K562 (cell line): ENCODE measurements around the gene MOG. TPM values are rescaled to one million over a fixed set of nuclear protein-coding genes. Genes with fewer than 3 reads are reported as not detected.

ENCODE experiments used
- ATAC-seq: fragments of 200-7000 bp; cut with Tn5 transposase; 3 replicates; pipeline ENCODE4 v1.9.1; 2020; ENCODE audit warnings: moderate library complexity
- BruUV-seq: library from RNA; stranded (reverse); fragments of 400-500 nt; replicated peaks from 2 replicates; lab custom pipeline; 2021; lab: Mats Ljungman, UMichigan
- CTCF ChIA-PET: fragments of 300-600 bp; formaldehyde crosslinking; extraction: SDS; loops from one replicate; lab custom pipeline; 2021; ENCODE audit warnings: low intra/inter-chr PET ratio; lab: Yijun Ruan, JAX
- POLR2A ChIA-PET: fragments of 300-600, 350-650 bp; sonication (Branson Sonifier 250); formaldehyde crosslinking; extraction: SDS; loops from one replicate; lab custom pipeline; 2021; ENCODE audit warnings: antibody characterized with exemption, inconsistent platforms; lab: Yijun Ruan, JAX
- DNase-seq, 4 experiments: peaks; one replicate each; pipeline versions ENCODE4 v3.0.0 to v3.0.0-alpha.2; 2011 to 2018; ENCODE audit warnings: low spot score in 3 of 4, mixed read lengths in 3 of 4; ENCODE audit errors: extremely low read depth in 1 of 4
- FAIRE-seq: peaks from 2 replicates; lab custom pipeline; 2011; peaks lifted over from hg19 to GRCh38; lab: Jason Lieb, UNC
- H2AFZ ChIP-seq: 2 replicates; pipeline ENCODE4 v1.6.0; 2011; ENCODE audit warnings: low read depth, low read length, control low read depth, inconsistent platforms
- H3K27ac ChIP-seq: fragments of 200-600 bp; 3 replicates; pipeline ENCODE4 v1.8.0; 2011; ENCODE audit warnings: low read depth, mild to moderate bottlenecking, control low read depth, inconsistent platforms, low read length, moderate library complexity, mixed read lengths; ENCODE audit errors: extremely low read depth
- H3K27me3 ChIP-seq, 2 experiments: fragments of 300-600 bp in 1 of 2; 2 replicates in 1 of 2; 3 replicates in 1 of 2; pipeline versions ENCODE4 v1.6.0 to v1.8.0; 2011; ENCODE audit warnings: inconsistent platforms in 2 of 2, low read length in 2 of 2, mild to moderate bottlenecking in 1 of 2, mixed read lengths in 1 of 2, moderate library complexity in 1 of 2; ENCODE audit not compliant: control insufficient read depth in 2 of 2, insufficient read depth in 2 of 2
- H3K36me3 ChIP-seq: fragments of 300-600 bp; 3 replicates; pipeline ENCODE4 v1.8.0; 2011; ENCODE audit warnings: mild to moderate bottlenecking, low read length, inconsistent platforms; ENCODE audit not compliant: control insufficient read depth, insufficient read depth
- H3K4me1 ChIP-seq, 2 experiments: fragments of 200-600 bp in 1 of 2; replicated peaks in 1 of 2; 2 replicates in 1 of 2; 3 replicates in 1 of 2; pipeline versions ENCODE4 v1.5.1 to v1.8.0; 2011; ENCODE audit warnings: inconsistent platforms in 2 of 2, low read length in 2 of 2, mild to moderate bottlenecking in 1 of 2, mixed read lengths in 1 of 2, moderate library complexity in 1 of 2; ENCODE audit not compliant: control insufficient read depth in 2 of 2, insufficient read depth in 2 of 2
- H3K4me2 ChIP-seq: 2 replicates; pipeline ENCODE4 v1.6.1; 2011; ENCODE audit warnings: low read length, control low read depth, inconsistent platforms, mixed read lengths; ENCODE audit not compliant: insufficient read depth
- H3K4me3 ChIP-seq: fragments of 200-600 bp; sonication (generic), shearing (Covaris generic); 2 replicates; pipeline ENCODE4 v1.5.1; 2016; ENCODE audit warnings: control low read depth, inconsistent platforms
- H3K79me2 ChIP-seq: fragments of 200-600 bp; 3 replicates; pipeline ENCODE4 v1.8.0; 2011; ENCODE audit warnings: low read length, inconsistent platforms; ENCODE audit not compliant: control insufficient read depth, insufficient read depth
- H3K9ac ChIP-seq, 2 experiments: 2 replicates each; pipeline versions ENCODE4 v1.6.0 to v1.6.1; 2011; ENCODE audit warnings: low read depth in 2 of 2, low read length in 2 of 2, control low read depth in 1 of 2, inconsistent platforms in 1 of 2, mild to moderate bottlenecking in 1 of 2, mixed read lengths in 1 of 2; ENCODE audit not compliant: insufficient read depth in 1 of 2
- H3K9me1 ChIP-seq: one replicate; pipeline ENCODE4 v1.6.0; 2011; ENCODE audit warnings: inconsistent platforms, mild to moderate bottlenecking, low read length, moderate library complexity; ENCODE audit not compliant: control insufficient read depth, insufficient read depth
- H3K9me3 ChIP-seq: replicated peaks from 2 replicates; pipeline ENCODE4 v1.5.1; 2011; ENCODE audit warnings: low read depth, low read length, inconsistent platforms; ENCODE audit not compliant: control insufficient read depth, insufficient read depth
- H4K20me1 ChIP-seq: replicated peaks from 2 replicates; pipeline ENCODE4 v1.6.1; 2011; ENCODE audit warnings: low read length, inconsistent platforms, mixed read lengths; ENCODE audit not compliant: control insufficient read depth, insufficient read depth
- HNRNPL ChIP-seq: fragments of 200-400 bp; formaldehyde crosslinking; IDR thresholded peaks from 2 replicates; pipeline ENCODE4 v1.6.1; 2017; ENCODE audit warnings: low read depth, mild to moderate bottlenecking, low read length
- MAZ ChIP-seq, 2 experiments: fragments of 450-650 bp in 1 of 2; sonication (generic) in 1 of 2; formaldehyde crosslinking; IDR thresholded peaks in 1 of 2; conservative IDR thresholded peaks in 1 of 2; 2 replicates each; pipeline versions ENCODE4 v1.4.0 to v1.5.0; 2020; ENCODE audit warnings: mild to moderate bottlenecking in 1 of 2, missing genetic modification reagents in 1 of 2
- MBD2 ChIP-seq: sonication (generic); IDR thresholded peaks from 2 replicates; pipeline ENCODE4 v1.6.1; 2016; ENCODE audit warnings: low read depth, borderline replicate concordance
- NFYB ChIP-seq: IDR thresholded peaks from 2 replicates; pipeline ENCODE4 v1.6.1; 2011; ENCODE audit warnings: mild to moderate bottlenecking, moderate library complexity; ENCODE audit not compliant: insufficient read length; ENCODE audit errors: extremely low read depth
- PTTG1 ChIP-seq: fragments of 450-650 bp; IDR thresholded peaks from 2 replicates; pipeline ENCODE4 v1.6.1; 2016; ENCODE audit warnings: low read depth, mild to moderate bottlenecking, missing genetic modification characterization, missing compliant biosample characterization
- THRAP3 ChIP-seq: fragments of 450-650 bp; IDR thresholded peaks from 2 replicates; pipeline ENCODE4 v1.6.1; 2016; ENCODE audit warnings: mild to moderate bottlenecking, inconsistent platforms, borderline replicate concordance
- WGBS: fragments of 100-300 bp; shearing (Covaris generic); methylation state at CpG from one replicate; pipeline ENCODE4 v1.1.6; 2016; ENCODE audit warnings: low coverage, mixed read lengths; ENCODE audit not compliant: insufficient coverage; ENCODE audit errors: missing lambda C conversion rate; 5-methylcytosine and 5-hydroxymethylcytosine counted together
- in situ Hi-C: fragments of 300-500 bp; cut with MboI; formaldehyde crosslinking; loops from 4 replicates; pipeline ENCODE4 v1.15.0; 2018; ENCODE audit warnings: inconsistent platforms, mixed read lengths
- intact Hi-C: fragments of 100-400 bp; cut with micrococcal nuclease; formaldehyde crosslinking; loops from 2 replicates; pipeline ENCODE4 v1.14.2; 2022
- polyA plus RNA-seq, 8 experiments: library from polyadenylated mRNA; depleted of rRNA in 4 of 8; stranded (reverse) in 5 of 8; unstranded in 3 of 8; fragments of >200 nt; fragmentation: Nextera tagmentation in 2 of 8; fragmentation: Illumina TruSeq in 1 of 8; extraction: Ambion mirVana in 2 of 8; extraction: Trizol in 1 of 8; gene quantifications; 2 replicates each; pipeline versions ENCODE4 v1.2.1 to v1.2.3, GENCODE V29; 2011 to 2014; ENCODE audit warnings: inconsistent platforms in 1 of 8, missing spikeins in 1 of 8
- total RNA-seq, 7 experiments: library from RNA; depleted of rRNA in 6 of 7; stranded (reverse); fragments of >200 nt in 6 of 7; fragmentation: Illumina TruSeq in 2 of 7; extraction: Trizol in 2 of 7; gene quantifications; 2 replicates each; pipeline versions ENCODE4 v1.2.1 to v1.2.3, GENCODE V29; 2011 to 2021; ENCODE audit warnings: low replicate concordance in 1 of 7
- TF ChIP-seq, protein P1 (sequence below): fragments of 250-450 bp; sonication (Bioruptor Pico); IDR thresholded peaks from 2 replicates; pipeline ENCODE4 v1.5.1; 2021; ENCODE audit warnings: mild to moderate bottlenecking

MOG gene
- total and polyA plus RNA-seq, 9 of the 15 experiments (the other 6 are each of a cell fraction or from before 2014, with no cell fraction given): not detected

DNA sequence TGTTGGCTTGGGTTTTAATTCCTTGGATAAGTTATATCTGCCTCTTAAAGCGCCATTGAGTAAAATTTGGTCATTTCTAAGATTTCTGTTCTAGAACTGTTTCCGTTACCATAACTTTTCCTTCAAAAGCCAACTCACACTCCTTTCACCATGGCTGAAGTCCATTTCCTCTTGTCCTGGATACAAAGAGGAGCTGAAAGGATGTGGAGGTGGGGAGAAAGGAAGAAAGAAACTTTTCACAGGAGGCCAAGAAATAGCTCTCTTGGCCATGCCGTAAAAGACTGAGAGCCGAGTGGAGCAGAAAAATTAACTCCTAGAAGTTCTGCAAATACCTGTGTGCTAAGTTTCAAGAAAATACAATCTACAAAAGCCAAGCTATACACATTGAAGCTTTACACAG, 45.5 kb upstream of the MOG start:
- POLR2A ChIA-PET: interaction anchor here (1.0 to 1.8 kb wide), 3 partner anchors 8 to 267 kb away, joined by 3 to 6 read pairs (median 4); no protein-coding TSS in a partner anchor
- Histone ChIP-seq H3K79me2 (no peaks in the 10 kb centered on the region), H3K36me3 (peaks cover 89% of the 10 kb centered on the region), H3K4me3 (no peak overlapping the region), H3K27me3 (no peaks in the 10 kb centered on the region), H3K9me1 (no peaks in the 10 kb centered on the region), H3K9me3 (no peaks in the 10 kb centered on the region), H3K4me1 (no peaks in the 10 kb centered on the region), H3K4me2 (no peak overlapping the region), H2AFZ (no peak overlapping the region), H3K27ac (no peak overlapping the region), H3K9ac (no peak overlapping the region), H4K20me1 (peaks cover 5% of the 10 kb centered on the region; the same call in 1 of the 2 replicates)
- CTCF ChIA-PET: no interaction called here
- TF ChIP-seq HNRNPL: no peak
- TF ChIP-seq, protein P1, sequence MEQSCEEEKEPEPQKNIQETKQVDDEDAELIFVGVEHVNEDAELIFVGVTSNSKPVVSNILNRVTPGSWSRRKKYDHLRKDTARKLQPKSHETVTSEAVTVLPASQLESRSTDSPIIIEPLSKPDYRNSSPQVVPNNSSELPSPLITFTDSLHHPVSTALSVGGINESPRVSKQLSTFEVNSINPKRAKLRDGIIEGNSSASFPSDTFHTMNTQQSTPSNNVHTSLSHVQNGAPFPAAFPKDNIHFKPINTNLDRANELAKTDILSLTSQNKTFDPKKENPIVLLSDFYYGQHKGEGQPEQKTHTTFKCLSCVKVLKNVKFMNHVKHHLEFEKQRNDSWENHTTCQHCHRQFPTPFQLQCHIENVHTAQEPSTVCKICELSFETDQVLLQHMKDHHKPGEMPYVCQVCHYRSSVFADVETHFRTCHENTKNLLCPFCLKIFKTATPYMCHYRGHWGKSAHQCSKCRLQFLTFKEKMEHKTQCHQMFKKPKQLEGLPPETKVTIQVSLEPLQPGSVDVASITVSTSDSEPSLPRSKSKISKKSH (CRISPR knock-in tag): no peak
- no peak for TF ChIP-seq THRAP3
- TF ChIP-seq PTTG1 (tag): no peak
- no peak for TF ChIP-seq MBD2
- TF ChIP-seq NFYB: no peak
- TF ChIP-seq MAZ (CRISPR knock-in tag; conservative IDR thresholded peaks at IDR 0.05 in 1 of 2, IDR thresholded peaks at IDR 0.05 in 1 of 2): no peak
- in situ Hi-C loops: no loop called here
- WGBS: 87% methylated on average over 4 of the region's 4 CpGs
- intact Hi-C loops: no loop called here
- FAIRE-seq (no peak), DNase-seq (no peak), ATAC-seq (no peak)
- BruUV-seq: no TSS peak
